HepG2 (cell line): ENCODE results near the gene ERCC4. TPM values are rescaled to one million over a fixed set of nuclear protein-coding genes. Genes with fewer than 3 reads are reported as not detected.

Experiments used
- ATAC-seq: fragments of 200-7000 bp; cut with Tn5 transposase; 3 replicates; pipeline ENCODE4 v1.9.1; 2020; ENCODE audit warnings: mild to moderate bottlenecking, moderate library complexity
- BruUV-seq: library from RNA; stranded (reverse); fragments of 400-500 nt; replicated peaks from 2 replicates; lab custom pipeline; 2021; lab: Mats Ljungman, UMichigan
- CTCF ChIA-PET: fragments of 300-600 bp; formaldehyde crosslinking; extraction: SDS; loops from one replicate; lab custom pipeline; 2021; ENCODE audit warnings: low total read pairs, inconsistent platforms, low intra/inter-chr PET ratio; lab: Yijun Ruan, JAX
- POLR2A ChIA-PET: fragments of 350-600 bp; sonication (Branson Sonifier 250); formaldehyde crosslinking; loops from one replicate; lab custom pipeline; 2020; ENCODE audit warnings: antibody characterized with exemption, inconsistent platforms; lab: Yijun Ruan, JAX
- DNase-seq: peaks from one replicate; pipeline ENCODE4 v3.0.0-alpha.2; 2015; ENCODE audit warnings: low spot score
- FAIRE-seq: peaks from 3 replicates; lab custom pipeline; 2011; peaks lifted over from hg19 to GRCh38; lab: Jason Lieb, UNC
- H2AFZ ChIP-seq: one replicate; pipeline ENCODE4 v1.6.1; 2011; ENCODE audit warnings: low read length, inconsistent platforms
- H3K27ac ChIP-seq: fragments of 300-600 bp; 3 replicates; pipeline ENCODE4 v1.8.0; 2011; ENCODE audit warnings: mixed run types, mild to moderate bottlenecking, mixed read lengths, low read length, inconsistent platforms; ENCODE audit not compliant: insufficient read depth; ENCODE audit errors: extremely low read length
- H3K27me3 ChIP-seq, 2 experiments: fragments of 200-600 bp in 1 of 2; 2 replicates in 1 of 2; 3 replicates in 1 of 2; pipeline versions ENCODE4 v1.6.0 to v1.8.0; 2011; ENCODE audit warnings: low read length in 2 of 2, mild to moderate bottlenecking in 2 of 2, moderate library complexity in 2 of 2, inconsistent platforms in 1 of 2; ENCODE audit not compliant: insufficient read depth in 2 of 2, control insufficient read depth in 1 of 2
- H3K36me3 ChIP-seq, 2 experiments: fragments of 200-600 bp in 1 of 2; replicated peaks in 1 of 2; 2 replicates in 1 of 2; 3 replicates in 1 of 2; pipeline versions ENCODE4 v1.5.1 to v1.8.0; 2011; ENCODE audit warnings: low read length in 2 of 2, inconsistent platforms in 1 of 2; ENCODE audit not compliant: insufficient read depth in 2 of 2, control insufficient read depth in 1 of 2
- H3K4me1 ChIP-seq: 2 replicates; pipeline ENCODE4 v1.5.1; 2012; ENCODE audit warnings: low read length, inconsistent platforms; ENCODE audit not compliant: insufficient read depth
- H3K4me2 ChIP-seq: 2 replicates; pipeline ENCODE4 v1.6.0; 2011; ENCODE audit warnings: low read depth, low read length, inconsistent platforms
- H3K4me3 ChIP-seq, 3 experiments: fragments of 200-600 bp in 1 of 3; sonication (generic), shearing (Covaris generic) in 1 of 3; replicated peaks in 1 of 3; 2 replicates each; pipeline ENCODE4 v1.5.1; 2011 to 2016; ENCODE audit warnings: low read length in 3 of 3, inconsistent platforms in 2 of 3, low read depth in 2 of 3, mild to moderate bottlenecking in 2 of 3, control low read depth in 1 of 3, mixed read lengths in 1 of 3; ENCODE audit not compliant: insufficient read depth in 1 of 3
- H3K79me2 ChIP-seq: one replicate; pipeline ENCODE4 v1.6.1; 2011; ENCODE audit warnings: low read length, inconsistent platforms; ENCODE audit not compliant: insufficient read depth
- H3K9ac ChIP-seq: 2 replicates; pipeline ENCODE4 v1.6.0; 2011; ENCODE audit warnings: mild to moderate bottlenecking, low read depth, low read length, inconsistent platforms; ENCODE audit not compliant: insufficient read depth
- H3K9me3 ChIP-seq: 2 replicates; pipeline ENCODE4 v1.5.1; 2012; ENCODE audit warnings: mild to moderate bottlenecking, low read length
- H4K20me1 ChIP-seq: 2 replicates; pipeline ENCODE4 v1.6.0; 2011; ENCODE audit warnings: inconsistent platforms, mild to moderate bottlenecking, low read length, moderate library complexity; ENCODE audit not compliant: insufficient read depth
- AGO1 ChIP-seq: fragments of 200-400 bp; formaldehyde crosslinking; IDR thresholded peaks from 2 replicates; pipeline ENCODE4 v1.6.1; 2017; ENCODE audit warnings: mild to moderate bottlenecking, low read depth, low read length, moderate library complexity; ENCODE audit not compliant: poor library complexity, severe bottlenecking
- E2F1 ChIP-seq: sonication (generic); formaldehyde crosslinking; IDR thresholded peaks from 2 replicates; pipeline ENCODE4 v1.5.0; 2020; ENCODE audit warnings: missing genetic modification reagents
- ETV5 ChIP-seq: IDR thresholded peaks from 2 replicates; pipeline ENCODE4 v1.6.1; 2018; ENCODE audit warnings: missing biosample characterization, missing genetic modification reagents, inconsistent platforms, borderline replicate concordance
- FLYWCH1 ChIP-seq: sonication (generic); formaldehyde crosslinking; IDR thresholded peaks from 2 replicates; pipeline ENCODE4 v1.8.1; 2023; ENCODE audit warnings: mild to moderate bottlenecking, missing genetic modification reagents
- HNRNPH1 ChIP-seq: fragments of 200-400 bp; formaldehyde crosslinking; optimal IDR thresholded peaks from 2 replicates; pipeline ENCODE3; 2017; ENCODE audit warnings: mild to moderate bottlenecking, low read depth, low read length
- JUN ChIP-seq: sonication (generic); formaldehyde crosslinking; IDR thresholded peaks from 2 replicates; pipeline ENCODE4 v1.4.0; 2020; ENCODE audit warnings: mild to moderate bottlenecking, missing genetic modification reagents
- KDM3A ChIP-seq: IDR thresholded peaks from 2 replicates; pipeline ENCODE4 v1.6.1; 2018; ENCODE audit warnings: low read depth, missing compliant biosample characterization
- MTA1 ChIP-seq: sonication (generic); formaldehyde crosslinking; IDR thresholded peaks from 2 replicates; pipeline ENCODE4 v1.4.0; 2020; ENCODE audit warnings: missing genetic modification reagents, mild to moderate bottlenecking, borderline replicate concordance
- NFIC ChIP-seq: IDR thresholded peaks from 2 replicates; pipeline ENCODE4 v1.6.1; 2012; ENCODE audit warnings: mild to moderate bottlenecking, low read length, inconsistent platforms
- PAF1 ChIP-seq: IDR thresholded peaks from 2 replicates; pipeline ENCODE4 v1.6.1; 2016; ENCODE audit warnings: missing genetic modification reagents, missing compliant biosample characterization
- RNF219 ChIP-seq: sonication (generic); formaldehyde crosslinking; IDR thresholded peaks from 2 replicates; pipeline ENCODE4 v1.5.0; 2020; ENCODE audit warnings: mild to moderate bottlenecking, missing genetic modification reagents
- RXRA ChIP-seq: sonication (generic); formaldehyde crosslinking; IDR thresholded peaks from 2 replicates; pipeline ENCODE4 v1.5.1; 2020; ENCODE audit warnings: missing genetic modification reagents
- SMAD3 ChIP-seq: sonication (generic); formaldehyde crosslinking; IDR thresholded peaks from 2 replicates; pipeline ENCODE4 v1.4.0; 2020; ENCODE audit warnings: missing genetic modification reagents
- SMC3 ChIP-seq: IDR thresholded peaks from 2 replicates; pipeline ENCODE4 v1.6.1; 2011; ENCODE audit warnings: low read length, improper control_type of control experiment
- SRY ChIP-seq: sonication (generic); formaldehyde crosslinking; IDR thresholded peaks from 2 replicates; pipeline ENCODE4 v1.8.0; 2022; ENCODE audit warnings: mild to moderate bottlenecking, missing genetic modification reagents
- ZMYM4 ChIP-seq: sonication (generic); formaldehyde crosslinking; IDR thresholded peaks from 2 replicates; pipeline ENCODE4 v1.8.1; 2023; ENCODE audit warnings: mild to moderate bottlenecking, missing genetic modification reagents
- ZNF7 ChIP-seq: IDR thresholded peaks from 2 replicates; pipeline ENCODE4 v1.6.1; 2016; ENCODE audit warnings: missing biosample characterization, missing genetic modification reagents
- whole genome bisulfite sequencing: methylation state at CpG from one replicate; pipeline ENCODE4 v1.1.6; 2017; ENCODE audit warnings: low lambda C conversion rate; 5-methylcytosine and 5-hydroxymethylcytosine counted together
- in situ Hi-C: cut with HindIII; loops from 2 replicates; pipeline ENCODE4 v1.10.0; 2017; ENCODE audit warnings: low pct_unique_long_range_greater_than_20kb; ENCODE audit not compliant: extremely low pct_ligation_motif_present
- intact Hi-C: fragments of 100-400 bp; cut with micrococcal nuclease; formaldehyde crosslinking; loops from one replicate; pipeline ENCODE4 v1.10.0; 2022; ENCODE audit not compliant: unreplicated experiment
- polyA plus RNA-seq, 8 experiments: library from polyadenylated mRNA; depleted of rRNA in 3 of 8; stranded (reverse) in 7 of 8; unstranded in 1 of 8; fragments of >200 nt; fragmentation: Illumina TruSeq in 4 of 8; extraction: Trizol in 4 of 8; gene quantifications; 2 replicates each; pipeline versions ENCODE4 v1.2.1 to v1.2.3, GENCODE V29; 2011 to 2016; ENCODE audit warnings: low read depth in 4 of 8, missing spikeins in 1 of 8, mixed read lengths in 1 of 8; ENCODE audit not compliant: insufficient read depth in 1 of 8
- total RNA-seq, 5 experiments: library from RNA; depleted of rRNA; stranded (reverse); fragments of >200 nt; fragmentation: Illumina TruSeq; extraction: Trizol; gene quantifications; 2 replicates each; pipeline ENCODE4 v1.2.3, GENCODE V29; 2016; ENCODE audit warnings: low read depth in 1 of 5
- TF ChIP-seq, protein P1 (sequence below): sonication (generic); formaldehyde crosslinking; IDR thresholded peaks from 2 replicates; pipeline ENCODE4 v1.4.0; 2020; ENCODE audit warnings: missing genetic modification reagents, borderline replicate concordance
- TF ChIP-seq, protein P2 (sequence below): sonication (generic); formaldehyde crosslinking; IDR thresholded peaks from 2 replicates; pipeline ENCODE4 v1.5.0; 2020; ENCODE audit warnings: mild to moderate bottlenecking, low read depth, missing genetic modification reagents, borderline replicate concordance

The ERCC4 gene
- total and polyA plus RNA-seq, 2 of the 13 experiments (the other 11 are each of a cell fraction or from before 2014, with no cell fraction given): 5.4 to 15.2 TPM

- no TSS peak for BruUV-seq
- no peaks in the 10 kb centered on the region for H3K79me2 ChIP-seq
- no peaks in the 10 kb centered on the region; a peak in 1 of 5 replicates for H3K27me3 ChIP-seq
- peak overlapping the region; percentile 87 for H2AFZ ChIP-seq
- H3K4me1 ChIP-seq: peaks cover 45% of the 10 kb centered on the region
- POLR2A ChIA-PET: interaction anchor here (1.0 kb wide), 1 partner anchor 60 kb away, joined by 4 read pairs; no protein-coding TSS in a partner anchor
- H3K9me3 ChIP-seq: no peaks in the 10 kb centered on the region
- intact Hi-C loops: no loop called here
- H4K20me1 ChIP-seq: no peaks in the 10 kb centered on the region
- peak overlapping the region; percentile 33 for H3K9ac ChIP-seq
- peak; percentile 94 for DNase-seq
- H3K4me2 ChIP-seq: peak overlapping the region; percentile 95
- H3K27ac ChIP-seq: peak overlapping the region; percentile 38
- ATAC-seq: peak; percentile 94
- CTCF ChIA-PET: no interaction called here
- 2% methylated on average over 14 of the region's 14 CpGs for WGBS
- FAIRE-seq: peak; percentile 12
- peak overlapping the region; percentile 36 to 67 (median 38) for H3K4me3 ChIP-seq
- H3K36me3 ChIP-seq: no peaks in the 10 kb centered on the region
- in situ Hi-C loops: no loop called here
- TF ChIP-seq SMC3: no peak
- no peak for TF ChIP-seq PAF1
- TF ChIP-seq SMAD3 (CRISPR knock-in tag): no peak
- TF ChIP-seq, protein P1, sequence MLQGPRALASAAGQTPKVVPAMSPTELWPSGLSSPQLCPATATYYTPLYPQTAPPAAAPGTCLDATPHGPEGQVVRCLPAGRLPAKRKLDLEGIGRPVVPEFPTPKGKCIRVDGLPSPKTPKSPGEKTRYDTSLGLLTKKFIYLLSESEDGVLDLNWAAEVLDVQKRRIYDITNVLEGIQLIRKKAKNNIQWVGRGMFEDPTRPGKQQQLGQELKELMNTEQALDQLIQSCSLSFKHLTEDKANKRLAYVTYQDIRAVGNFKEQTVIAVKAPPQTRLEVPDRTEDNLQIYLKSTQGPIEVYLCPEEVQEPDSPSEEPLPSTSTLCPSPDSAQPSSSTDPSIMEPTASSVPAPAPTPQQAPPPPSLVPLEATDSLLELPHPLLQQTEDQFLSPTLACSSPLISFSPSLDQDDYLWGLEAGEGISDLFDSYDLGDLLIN (CRISPR knock-in tag): no peak
- TF ChIP-seq E2F1 (CRISPR knock-in tag): no peak
- TF ChIP-seq AGO1: no peak
- TF ChIP-seq MTA1 (CRISPR knock-in tag): no peak
- TF ChIP-seq ZMYM4 (CRISPR knock-in tag): peak; percentile 31; the same call in 1 of the 2 replicates
- TF ChIP-seq, protein P2, sequence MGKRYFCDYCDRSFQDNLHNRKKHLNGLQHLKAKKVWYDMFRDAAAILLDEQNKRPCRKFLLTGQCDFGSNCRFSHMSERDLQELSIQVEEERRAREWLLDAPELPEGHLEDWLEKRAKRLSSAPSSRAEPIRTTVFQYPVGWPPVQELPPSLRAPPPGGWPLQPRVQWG: no peak
- TF ChIP-seq KDM3A (CRISPR knock-in tag): no peak
- TF ChIP-seq ZNF7: no peak
- TF ChIP-seq RXRA (CRISPR knock-in tag): peak; percentile 41; the same call in 1 of the 2 replicates
- no peak for TF ChIP-seq SRY (CRISPR knock-in tag)
- no peak for TF ChIP-seq RNF219 (CRISPR knock-in tag)
- peak; percentile 84 for TF ChIP-seq JUN (CRISPR knock-in tag)
- TF ChIP-seq FLYWCH1: no peak
- no peak; the same call in 1 of the 2 replicates for TF ChIP-seq ETV5 (CRISPR knock-in tag)
- TF ChIP-seq HNRNPH1: no peak
- no peak; the same call in 1 of the 2 replicates for TF ChIP-seq NFIC
Measured at GRCh38 chr16:13957197-13958078, 37.5 kb downstream of the ERCC4 start.
